ENCODE measurements around the gene NPC2. TPM values are rescaled to one million over a fixed set of nuclear protein-coding genes. Genes with fewer than 3 reads are reported as not detected.

NPC2 gene
- polyA plus RNA-seq, 6 donors from 2014 or later = 174 to 259 (median 195) TPM

- no peak overlapping the region for H3K27ac Mint-ChIP-seq
- no peak overlapping the region for H3K4me3 Mint-ChIP-seq
- peaks cover 0 to 8% (median 0%) of the 10 kb centered on the region in 3 donors for H3K27me3 Mint-ChIP-seq
- H3K9me3 Mint-ChIP-seq = no peaks in the 10 kb centered on the region
- no peaks in the 10 kb centered on the region for H3K36me3 Mint-ChIP-seq
- DNase-seq = no peak
- H3K4me1 Mint-ChIP-seq = peaks cover 10 to 18% (median 17%) of the 10 kb centered on the region in 3 donors
- ATAC-seq (ENCODE audit: low read depth in 2 of 2) = no peak
Observed at GRCh38 chr14:74527736-74528280, 34.7 kb upstream of the NPC2 start.

GRCh38 chr14:74526854-74527585 lies 33.9 kb upstream of the NPC2 start:
- no peak for ATAC-seq (ENCODE audit: low read depth in 2 of 2)
- DNase-seq = no peak
- no peak overlapping the region for H3K27ac Mint-ChIP-seq
- no peaks in the 10 kb centered on the region for H3K36me3 Mint-ChIP-seq
- no peak overlapping the region for H3K4me3 Mint-ChIP-seq
- peaks cover 0 to 8% (median 0%) of the 10 kb centered on the region in 3 donors for H3K27me3 Mint-ChIP-seq
- peaks cover 10 to 18% (median 17%) of the 10 kb centered on the region in 3 donors for H3K4me1 Mint-ChIP-seq
- H3K9me3 Mint-ChIP-seq = no peaks in the 10 kb centered on the region

GRCh38 chr14:74525361-74525851 lies 32.3 kb upstream of the NPC2 start:
- H3K27me3 Mint-ChIP-seq = peaks cover 0 to 8% (median 0%) of the 10 kb centered on the region in 3 donors
- no peak overlapping the region for H3K4me3 Mint-ChIP-seq
- H3K4me1 Mint-ChIP-seq = peaks cover 10 to 18% (median 17%) of the 10 kb centered on the region in 3 donors
- no peak for DNase-seq
- H3K9me3 Mint-ChIP-seq = no peaks in the 10 kb centered on the region
- H3K36me3 Mint-ChIP-seq = no peaks in the 10 kb centered on the region
- no peak for ATAC-seq (ENCODE audit: low read depth in 2 of 2)
- peak overlapping the region in 3 of 6 donors; percentile 15 to 77 (median 67) for H3K27ac Mint-ChIP-seq

GRCh38 chr14:74524812-74525135 lies 31.7 kb upstream of the NPC2 start:
- H3K4me3 Mint-ChIP-seq = no peak overlapping the region
- DNase-seq (no peak), ATAC-seq (ENCODE audit: low read depth in 2 of 2) (no peak)
- H3K27ac Mint-ChIP-seq = no peak overlapping the region
- H3K27me3 Mint-ChIP-seq = peaks cover 0 to 8% (median 0%) of the 10 kb centered on the region in 3 donors
- H3K36me3 Mint-ChIP-seq = no peaks in the 10 kb centered on the region
- H3K4me1 Mint-ChIP-seq = peaks cover 10 to 18% (median 17%) of the 10 kb centered on the region in 3 donors
- no peaks in the 10 kb centered on the region for H3K9me3 Mint-ChIP-seq

GRCh38 chr14:74524076-74524811 lies 31.1 kb upstream of the NPC2 start:
- H3K36me3 Mint-ChIP-seq = no peaks in the 10 kb centered on the region
- H3K4me3 Mint-ChIP-seq = no peak overlapping the region
- peaks cover 10 to 18% (median 17%) of the 10 kb centered on the region in 3 donors for H3K4me1 Mint-ChIP-seq
- ATAC-seq (ENCODE audit: low read depth in 2 of 2) = no peak
- DNase-seq = no peak
- H3K27me3 Mint-ChIP-seq = peaks cover 0 to 8% (median 0%) of the 10 kb centered on the region in 3 donors
- no peaks in the 10 kb centered on the region for H3K9me3 Mint-ChIP-seq
- H3K27ac Mint-ChIP-seq = no peak overlapping the region

GRCh38 chr14:74522740-74523139 lies 29.6 kb upstream of the NPC2 start:
- H3K27me3 Mint-ChIP-seq = peaks cover 0 to 8% (median 8%) of the 10 kb centered on the region in 3 donors
- H3K4me3 Mint-ChIP-seq = no peak overlapping the region
- H3K9me3 Mint-ChIP-seq = no peaks in the 10 kb centered on the region
- H3K36me3 Mint-ChIP-seq = no peaks in the 10 kb centered on the region
- H3K4me1 Mint-ChIP-seq = peaks cover 13 to 18% (median 17%) of the 10 kb centered on the region in 3 donors
- no peak overlapping the region for H3K27ac Mint-ChIP-seq
- no peak for ATAC-seq (ENCODE audit: low read depth in 2 of 2)
- DNase-seq = no peak

- Mint-ChIP-seq H3K36me3 (no peaks in the 10 kb centered on the region), H3K4me3 (no peak overlapping the region), H3K9me3 (no peaks in the 10 kb centered on the region), H3K27ac (no peak overlapping the region), H3K4me1 (peaks cover 13 to 18% (median 17%) of the 10 kb centered on the region in 3 donors), H3K27me3 (peaks cover 0 to 8% (median 8%) of the 10 kb centered on the region in 3 donors)
- DNase-seq = no peak
- no peak for ATAC-seq (ENCODE audit: low read depth in 2 of 2)
Observed at GRCh38 chr14:74521756-74522155, 28.7 kb upstream of the NPC2 start.

- DNase-seq (no peak), ATAC-seq (ENCODE audit: low read depth in 2 of 2) (no peak)
- Mint-ChIP-seq H3K36me3 (no peaks in the 10 kb centered on the region), H3K4me3 (no peak overlapping the region), H3K27me3 (peaks cover 0 to 8% (median 8%) of the 10 kb centered on the region in 3 donors), H3K4me1 (peaks cover 4 to 10% (median 7%) of the 10 kb centered on the region in 3 donors), H3K9me3 (no peaks in the 10 kb centered on the region), H3K27ac (peak overlapping the region in 1 of 6 donors; percentile 44)
Observed at GRCh38 chr14:74519316-74520074, 26.4 kb upstream of the NPC2 start.

GRCh38 chr14:74518221-74518620 lies 25.1 kb upstream of the NPC2 start:
- H3K4me3 Mint-ChIP-seq = no peak overlapping the region
- H3K36me3 Mint-ChIP-seq = no peaks in the 10 kb centered on the region
- ATAC-seq (ENCODE audit: low read depth in 2 of 2) (no peak), DNase-seq (no peak)
- peaks cover 0 to 8% (median 3%) of the 10 kb centered on the region in 3 donors for H3K27me3 Mint-ChIP-seq
- H3K4me1 Mint-ChIP-seq = peaks cover 9 to 18% (median 11%) of the 10 kb centered on the region in 3 donors
- H3K27ac Mint-ChIP-seq = peak overlapping the region in 2 of 6 donors; percentile 5 to 26
- H3K9me3 Mint-ChIP-seq = no peaks in the 10 kb centered on the region

- Mint-ChIP-seq H3K9me3 (no peaks in the 10 kb centered on the region), H3K36me3 (no peaks in the 10 kb centered on the region), H3K27me3 (peaks cover 0 to 11% (median 2%) of the 10 kb centered on the region in 3 donors), H3K4me1 (peaks cover 10 to 19% (median 11%) of the 10 kb centered on the region in 3 donors), H3K4me3 (no peak overlapping the region), H3K27ac (no peak overlapping the region)
- ATAC-seq (ENCODE audit: low read depth in 2 of 2) (no peak), DNase-seq (no peak)
Observed at GRCh38 chr14:74517731-74518130, 24.6 kb upstream of the NPC2 start.

GRCh38 chr14:74516451-74517160 lies 23.5 kb upstream of the NPC2 start:
- DNase-seq (no peak), ATAC-seq (ENCODE audit: low read depth in 2 of 2) (no peak)
- no peak overlapping the region for H3K27ac Mint-ChIP-seq
- H3K4me3 Mint-ChIP-seq = no peak overlapping the region
- H3K9me3 Mint-ChIP-seq = no peaks in the 10 kb centered on the region
- H3K4me1 Mint-ChIP-seq = peaks cover 11 to 20% (median 18%) of the 10 kb centered on the region in 3 donors
- no peaks in the 10 kb centered on the region for H3K36me3 Mint-ChIP-seq
- peaks cover 0 to 16% (median 9%) of the 10 kb centered on the region in 3 donors for H3K27me3 Mint-ChIP-seq

GRCh38 chr14:74515891-74516412 lies 22.8 kb upstream of the NPC2 start:
- Mint-ChIP-seq H3K4me3 (no peak overlapping the region), H3K27me3 (peaks cover 0 to 23% (median 12%) of the 10 kb centered on the region in 3 donors), H3K9me3 (no peaks in the 10 kb centered on the region), H3K27ac (no peak overlapping the region), H3K36me3 (no peaks in the 10 kb centered on the region), H3K4me1 (peaks cover 11 to 20% (median 18%) of the 10 kb centered on the region in 3 donors)
- DNase-seq (no peak), ATAC-seq (ENCODE audit: low read depth in 2 of 2) (no peak)

All from naive B cell (primary cell).